ENCODE data around the gene P2RY6.
A peak's percentile ranks its signal among the peaks of the same experiment; 100 is the strongest.

The P2RY6 gene

GRCh38 chr11:73298233-73298632 is 26.1 kb downstream of the P2RY6 start:
- DNase-seq, result no peak

DNA sequence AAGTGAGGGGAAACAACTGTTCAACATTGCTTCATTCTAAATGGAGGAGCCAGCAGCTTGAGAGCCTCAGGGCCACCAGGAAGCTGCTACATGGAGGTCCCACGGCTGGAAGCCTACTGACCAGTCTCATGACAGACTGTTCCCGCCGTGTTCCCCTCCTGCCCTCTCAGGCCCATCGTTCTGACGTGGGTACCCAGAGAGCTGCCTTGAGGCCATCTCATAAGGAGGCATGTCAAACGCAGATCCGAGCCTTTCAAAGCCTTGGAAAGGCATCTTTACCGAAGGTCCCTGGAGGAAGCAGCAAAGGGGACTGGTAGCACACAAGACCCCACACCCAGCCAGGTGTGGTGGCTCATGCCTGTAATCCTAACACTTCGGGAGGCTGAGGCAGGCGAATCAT is 27.6 kb downstream of the P2RY6 start:
- DNase-seq, result no peak

DNA sequence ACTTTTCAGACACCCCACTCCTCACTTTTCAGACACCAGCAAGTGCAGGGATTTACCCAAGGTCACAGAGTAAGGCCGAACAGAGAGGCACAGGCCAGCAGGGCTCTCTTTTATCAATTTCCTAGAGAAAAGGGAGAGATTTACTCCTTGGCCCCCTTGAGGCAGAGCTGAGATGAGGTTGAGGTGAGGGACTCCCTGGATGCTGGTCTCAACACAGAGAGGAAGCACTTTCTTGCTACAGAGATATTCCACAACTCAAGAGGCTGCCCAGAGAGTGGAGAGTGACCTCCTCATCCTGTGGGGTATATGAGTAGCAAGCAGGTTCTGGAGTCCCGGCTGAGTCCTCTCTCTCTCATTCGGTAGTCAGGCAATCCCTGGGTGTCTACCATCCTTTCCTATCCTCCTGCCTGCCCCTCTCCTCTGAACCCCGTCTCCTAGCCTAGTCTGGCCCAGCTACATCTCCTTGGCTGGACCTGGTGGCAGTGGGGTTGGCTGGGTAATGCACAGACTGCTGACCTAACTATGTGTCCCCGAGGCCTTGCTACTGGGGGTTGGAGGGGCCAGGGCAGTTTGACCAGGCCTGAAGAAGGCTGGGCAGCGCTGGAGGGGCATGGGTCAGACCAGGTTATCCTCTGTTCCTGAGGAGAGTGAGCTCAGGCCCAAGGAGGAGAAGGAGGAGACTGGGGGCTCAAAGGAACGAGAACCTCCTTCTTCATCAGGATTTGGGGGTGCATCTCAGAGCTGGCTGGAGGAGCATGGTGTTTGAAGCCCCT is 34.1 kb downstream of the P2RY6 start:
- no peak for DNase-seq

GRCh38 chr11:73306977-73307322 is 34.8 kb downstream of the P2RY6 start:
- no peak for DNase-seq

DNA sequence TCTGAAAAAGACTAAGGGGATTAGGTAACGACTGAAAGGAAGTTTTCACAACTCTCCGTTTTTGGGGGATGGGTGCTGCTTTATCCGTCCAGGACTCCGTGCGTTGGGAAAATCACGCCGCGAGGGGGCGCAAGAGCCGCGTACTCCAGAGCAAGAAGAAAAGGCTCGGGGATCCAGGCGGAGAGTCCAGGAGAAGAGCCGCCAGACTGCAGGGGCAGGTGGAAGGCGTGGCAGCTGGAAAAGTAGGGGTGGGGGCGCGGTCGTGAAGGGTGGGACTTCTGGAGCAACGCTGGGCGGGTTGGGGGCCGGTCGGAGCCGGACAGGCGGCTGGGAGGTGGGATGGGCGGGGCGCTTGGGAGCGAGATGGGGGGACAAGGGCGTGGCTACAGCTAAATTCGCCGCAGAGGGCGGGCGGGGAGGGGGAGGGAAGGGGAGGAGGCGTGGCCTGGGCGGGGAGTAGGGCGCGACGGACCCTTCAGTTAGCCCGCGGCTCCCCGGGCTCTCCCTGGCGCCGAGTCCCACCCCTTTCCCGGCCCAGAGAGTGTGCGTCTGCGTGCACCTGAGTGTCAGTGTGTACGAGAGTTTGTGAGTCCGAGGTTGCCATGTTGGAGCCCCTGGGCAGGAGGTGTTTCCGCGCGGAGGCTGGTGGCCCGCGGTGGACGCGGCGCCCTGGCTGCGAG is 35.3 kb downstream of the P2RY6 start:
- DNase-seq, result peak; percentile 99

DNA sequence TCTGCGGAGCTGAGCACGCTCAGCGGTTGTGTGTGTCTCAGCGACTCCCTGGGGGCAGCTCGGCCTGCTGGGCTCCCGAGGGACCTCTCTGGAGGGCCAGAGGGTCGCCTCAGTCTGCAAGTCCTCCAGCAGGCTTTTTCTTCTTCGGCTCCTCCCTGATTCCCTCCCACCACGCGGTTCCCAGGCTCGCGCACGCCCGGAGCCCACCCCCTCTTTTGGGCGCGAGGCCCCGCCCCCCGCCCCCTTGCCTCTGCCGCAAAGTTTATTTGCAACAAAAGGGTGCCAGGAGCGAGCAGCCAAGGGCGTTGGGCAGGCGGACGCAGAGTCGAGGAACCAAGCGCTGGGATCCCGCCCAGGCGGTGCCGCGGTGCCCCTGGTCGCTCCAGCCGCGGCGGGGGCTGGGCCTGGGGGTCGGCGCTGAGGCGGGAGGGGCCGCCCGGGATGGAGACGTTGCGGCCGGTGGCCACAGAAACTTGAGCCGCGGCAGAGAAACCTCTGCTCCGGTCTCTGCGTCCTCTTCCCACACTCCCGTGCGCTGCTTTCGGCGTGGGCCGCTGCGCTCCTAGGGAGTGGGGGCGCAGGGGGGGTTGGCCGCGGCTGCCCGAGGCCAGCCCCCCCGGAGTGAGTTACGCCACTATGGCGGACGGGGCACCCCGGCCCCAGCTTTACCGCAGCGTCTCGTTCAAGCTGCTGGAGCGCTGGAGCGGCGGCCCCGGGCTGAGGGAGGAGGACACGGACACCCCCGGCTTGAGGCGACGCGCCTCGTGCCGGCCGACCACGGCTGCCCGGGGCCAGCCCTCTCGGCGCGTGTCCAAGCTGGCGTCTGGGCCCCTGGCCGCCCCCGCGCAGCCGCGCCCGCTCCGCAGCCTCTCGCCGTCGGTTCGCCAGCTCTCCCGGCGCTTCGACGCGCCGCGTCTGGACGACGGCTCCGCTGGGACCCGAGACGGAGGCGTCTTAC is 36.1 kb downstream of the P2RY6 start, which contains the start of gene ARHGEF17:
Gene ARHGEF17 (plus strand): TSS at position 274 of the 958 bp plus-strand sequence. CDS start 363 bp downstream, at position 637.
- DNase-seq, result peak; percentile 76

DNA sequence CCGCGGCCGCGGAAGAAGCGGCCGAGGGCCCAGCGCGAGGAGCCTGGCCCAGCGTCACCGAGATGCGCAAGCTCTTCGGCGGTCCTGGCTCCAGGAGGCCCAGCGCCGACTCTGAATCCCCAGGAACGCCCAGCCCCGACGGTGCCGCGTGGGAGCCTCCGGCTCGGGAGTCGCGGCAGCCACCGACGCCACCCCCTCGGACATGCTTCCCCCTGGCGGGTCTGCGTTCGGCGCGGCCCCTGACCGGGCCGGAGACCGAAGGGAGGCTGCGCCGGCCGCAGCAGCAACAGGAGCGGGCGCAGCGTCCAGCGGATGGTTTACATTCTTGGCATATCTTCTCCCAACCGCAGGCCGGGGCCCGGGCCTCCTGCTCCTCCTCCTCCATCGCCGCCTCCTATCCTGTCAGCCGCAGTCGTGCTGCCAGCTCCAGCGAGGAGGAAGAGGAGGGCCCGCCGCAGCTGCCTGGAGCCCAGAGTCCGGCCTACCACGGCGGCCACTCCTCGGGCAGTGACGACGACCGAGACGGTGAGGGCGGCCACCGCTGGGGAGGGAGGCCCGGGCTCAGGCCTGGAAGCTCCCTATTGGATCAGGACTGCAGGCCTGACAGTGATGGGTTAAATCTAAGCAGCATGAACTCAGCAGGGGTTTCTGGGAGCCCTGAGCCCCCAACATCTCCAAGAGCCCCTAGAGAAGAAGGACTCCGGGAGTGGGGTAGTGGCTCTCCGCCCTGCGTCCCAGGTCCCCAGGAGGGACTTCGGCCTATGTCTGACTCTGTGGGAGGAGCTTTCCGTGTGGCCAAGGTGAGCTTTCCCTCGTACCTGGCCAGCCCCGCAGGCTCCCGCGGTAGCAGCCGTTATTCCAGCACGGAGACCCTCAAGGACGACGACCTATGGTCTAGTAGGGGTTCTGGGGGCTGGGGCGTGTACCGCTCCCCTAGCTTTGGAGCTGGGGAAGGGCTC is 37.1 kb downstream of the P2RY6 start:
- peak; percentile 10 for DNase-seq

- DNase-seq, result no peak
These were observed 37.9 kb downstream of the P2RY6 start for GRCh38 chr11:73310076-73310475.

DNA sequence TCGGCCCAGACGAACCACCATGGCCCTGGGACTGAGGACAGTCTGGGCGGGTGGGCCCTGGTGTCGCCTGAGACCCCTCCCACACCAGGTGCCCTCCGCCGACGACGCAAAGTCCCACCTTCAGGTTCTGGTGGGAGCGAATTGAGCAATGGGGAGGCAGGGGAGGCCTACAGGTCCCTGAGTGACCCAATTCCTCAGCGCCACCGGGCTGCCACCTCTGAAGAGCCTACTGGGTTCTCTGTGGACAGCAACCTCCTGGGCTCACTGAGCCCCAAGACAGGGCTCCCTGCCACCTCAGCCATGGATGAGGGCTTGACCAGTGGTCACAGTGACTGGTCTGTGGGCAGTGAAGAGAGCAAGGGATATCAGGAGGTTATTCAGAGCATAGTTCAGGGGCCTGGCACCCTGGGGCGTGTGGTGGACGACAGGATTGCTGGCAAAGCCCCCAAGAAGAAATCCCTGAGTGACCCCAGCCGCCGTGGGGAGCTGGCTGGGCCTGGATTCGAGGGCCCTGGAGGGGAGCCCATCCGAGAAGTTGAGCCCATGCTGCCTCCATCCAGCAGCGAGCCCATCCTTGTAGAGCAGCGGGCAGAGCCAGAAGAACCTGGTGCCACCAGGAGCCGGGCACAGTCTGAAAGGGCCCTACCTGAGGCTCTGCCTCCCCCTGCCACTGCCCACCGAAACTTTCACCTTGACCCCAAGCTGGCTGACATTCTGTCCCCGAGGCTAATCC is 38.7 kb downstream of the P2RY6 start:
- no peak for DNase-seq

DNA sequence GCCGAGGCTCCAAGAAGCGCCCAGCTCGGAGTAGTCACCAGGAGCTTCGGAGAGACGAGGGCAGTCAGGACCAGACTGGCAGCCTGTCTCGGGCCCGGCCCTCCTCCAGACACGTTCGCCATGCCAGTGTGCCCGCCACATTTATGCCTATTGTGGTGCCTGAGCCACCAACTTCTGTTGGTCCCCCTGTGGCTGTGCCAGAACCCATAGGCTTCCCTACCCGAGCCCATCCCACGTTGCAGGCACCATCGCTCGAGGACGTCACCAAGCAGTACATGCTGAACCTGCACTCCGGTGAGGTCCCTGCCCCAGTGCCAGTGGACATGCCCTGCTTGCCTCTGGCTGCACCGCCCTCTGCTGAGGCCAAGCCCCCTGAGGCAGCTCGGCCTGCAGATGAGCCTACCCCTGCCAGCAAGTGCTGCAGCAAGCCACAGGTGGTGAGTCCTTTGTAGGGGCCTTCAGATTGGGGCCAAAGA is 39.3 kb downstream of the P2RY6 start:
- no peak for DNase-seq

GRCh38 chr11:73312036-73312435 is 39.9 kb downstream of the P2RY6 start:
- no peak for DNase-seq

DNA sequence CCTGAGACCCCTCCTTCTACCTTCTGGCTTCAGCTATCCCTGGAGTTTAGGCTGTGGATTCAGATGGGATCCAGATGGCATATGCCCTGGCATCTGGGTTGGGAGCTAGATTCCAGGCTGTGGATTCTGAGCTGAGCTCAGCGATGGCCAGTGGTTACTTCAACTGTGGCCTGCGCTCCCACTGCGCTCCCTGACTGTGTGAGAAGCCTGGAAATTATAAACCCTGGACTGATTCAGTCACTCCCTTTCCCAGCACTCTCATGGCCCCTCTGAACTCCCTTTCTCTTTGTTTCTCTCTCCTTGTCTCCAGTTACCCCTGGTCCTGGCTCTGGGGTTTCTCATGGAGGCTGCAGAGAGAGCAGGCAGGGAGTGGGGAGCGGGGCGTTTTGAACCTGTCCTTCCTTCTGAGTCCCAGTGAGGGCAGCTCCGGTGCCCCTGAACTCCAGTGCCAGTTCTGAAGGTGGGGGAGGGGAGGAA is 40.8 kb downstream of the P2RY6 start:
- no peak for DNase-seq

- no peak for DNase-seq
These were observed 41.5 kb downstream of the P2RY6 start for GRCh38 chr11:73313652-73314051.

- no peak for DNase-seq
These were observed 42.2 kb downstream of the P2RY6 start for GRCh38 chr11:73314117-73314961.

DNA sequence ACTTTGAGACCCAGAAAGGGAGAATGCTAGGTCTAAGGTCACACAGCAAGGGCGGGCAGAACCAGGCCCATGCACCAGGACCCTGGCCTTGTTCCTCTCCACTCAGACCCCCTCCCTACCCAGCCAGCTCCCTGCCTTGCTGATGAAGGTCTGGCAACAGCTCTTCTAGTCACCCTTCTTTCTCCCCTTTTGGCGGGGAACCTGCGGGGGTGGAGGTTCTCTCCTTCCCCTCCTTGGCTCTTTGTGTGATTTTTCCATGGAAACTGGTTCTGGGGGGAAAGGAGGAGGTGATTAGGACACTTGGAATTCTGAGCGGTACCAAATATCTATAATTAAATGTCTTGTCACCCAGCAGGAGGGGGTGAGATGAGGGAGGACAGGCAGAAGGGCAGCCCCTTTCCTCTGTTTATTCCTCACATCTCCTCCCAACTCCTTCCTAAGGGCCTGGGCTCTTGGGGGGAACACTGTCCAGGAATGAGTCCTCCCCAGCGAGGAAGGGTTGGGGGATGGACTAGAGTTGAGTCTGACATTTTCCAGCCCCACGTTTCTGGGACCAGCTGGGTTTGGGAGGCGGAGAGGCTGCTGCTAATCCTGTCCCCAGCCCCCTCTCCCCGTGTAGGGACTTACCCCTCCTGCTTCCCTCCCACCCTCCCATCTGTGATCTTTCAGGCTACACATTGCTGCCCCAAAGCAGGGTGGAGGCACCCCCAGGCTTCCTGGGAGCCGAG is 43.3 kb downstream of the P2RY6 start:
- DNase-seq, result no peak

DNA sequence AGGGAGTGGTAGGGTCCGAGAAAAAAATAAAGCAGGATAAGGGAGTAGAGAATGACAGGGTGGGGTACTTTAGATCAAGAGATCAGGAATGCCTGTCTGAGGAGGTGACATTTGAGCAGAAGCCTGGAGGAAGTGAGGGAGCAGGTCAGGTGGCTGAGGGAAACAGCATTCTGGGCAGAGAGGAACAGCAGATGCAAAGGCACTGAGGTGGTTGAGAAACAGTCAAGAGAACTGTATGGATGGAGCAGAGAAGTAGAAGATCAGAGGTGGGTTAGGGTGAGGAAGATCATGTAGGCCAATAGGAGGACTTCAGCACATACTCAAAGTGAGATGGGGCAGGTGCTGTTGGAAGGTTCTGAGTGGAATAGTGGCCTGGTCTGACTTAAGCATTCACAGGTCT is 44.3 kb downstream of the P2RY6 start:
- DNase-seq, result no peak

GRCh38 chr11:73317373-73317772 is 45.2 kb downstream of the P2RY6 start:
- DNase-seq, result no peak

DNA sequence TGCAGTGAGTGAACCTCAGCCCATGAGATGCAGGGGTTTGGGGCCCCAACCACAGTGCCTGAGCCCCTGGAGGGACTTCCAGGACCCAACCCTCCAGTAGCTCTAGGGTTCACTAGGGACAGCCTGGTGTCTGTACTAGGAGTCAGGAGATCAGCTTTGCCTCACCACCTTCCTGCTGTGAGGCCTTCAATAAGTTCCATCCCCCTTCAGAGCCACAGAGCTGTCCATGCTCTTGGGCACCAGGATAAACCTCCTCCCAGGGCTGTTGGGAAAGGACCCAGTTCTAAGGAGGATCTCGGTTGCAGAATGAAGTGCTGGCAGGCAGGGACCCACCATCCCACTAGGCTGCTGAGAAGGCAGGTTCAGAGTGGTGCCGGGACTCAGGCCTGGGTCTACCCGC is 45.7 kb downstream of the P2RY6 start:
- DNase-seq, result no peak

DNA sequence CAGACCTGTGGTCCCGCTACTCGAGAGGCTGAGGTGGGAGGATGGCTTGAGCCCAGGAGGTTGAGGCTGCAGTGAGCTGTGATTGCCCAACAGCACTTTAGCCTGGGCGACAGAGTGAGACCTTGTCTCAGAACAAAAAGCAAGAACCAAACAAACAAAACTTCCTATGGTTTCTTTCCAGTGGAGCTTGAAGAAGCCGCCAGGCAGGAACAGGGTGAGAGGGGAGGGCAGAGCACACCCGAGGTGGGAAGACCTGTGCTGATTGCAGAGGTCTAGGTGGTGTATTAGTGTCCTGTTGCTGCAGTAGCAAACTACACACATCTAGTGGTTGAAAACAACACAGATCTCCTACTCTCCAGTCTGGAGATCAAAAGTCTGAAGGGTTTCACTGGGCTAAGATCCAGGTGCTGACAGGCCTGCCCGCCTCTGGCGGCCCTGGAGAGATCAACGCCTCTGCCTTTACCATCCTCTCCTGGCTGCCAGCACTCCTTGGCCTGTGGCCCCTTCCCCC is 46.4 kb downstream of the P2RY6 start:
- peak; percentile 46 for DNase-seq

Measured in DMS79 (cell line).